Neural cell (in vitro differentiated cells): ENCODE data around the gene MYRIP. TPM values are rescaled to one million over a fixed set of nuclear protein-coding genes. Genes with fewer than 3 reads are reported as not detected.

Experiments used
- H2AFZ ChIP-seq: fragments of 200-600, 300-800 bp; sonication (generic), shearing (Covaris generic); 2 replicates; pipeline ENCODE4 v1.6.0; 2014; ENCODE audit warnings: low read depth, mild to moderate bottlenecking, antibody characterized with exemption, low read length, moderate library complexity
- H3F3A ChIP-seq: fragments of 200-600 bp; shearing (Covaris generic); 2 replicates; pipeline ENCODE4 v1.6.1; 2016; ENCODE audit warnings: mild to moderate bottlenecking, moderate library complexity, mixed read lengths, antibody characterized with exemption, low read length; ENCODE audit not compliant: insufficient read depth, poor library complexity, severe bottlenecking
- H3K27ac ChIP-seq: fragments of 200-600, 300-800 bp; sonication (generic), shearing (Covaris generic); 2 replicates; pipeline ENCODE4 v1.5.1; 2014; ENCODE audit warnings: mild to moderate bottlenecking, low read length, moderate library complexity
- H3K27me3 ChIP-seq: fragments of 300-800, 200-600 bp; sonication (generic), shearing (Covaris generic); 2 replicates; pipeline ENCODE4 v1.6.0; 2014; ENCODE audit warnings: mild to moderate bottlenecking, low read depth, low read length, moderate library complexity; ENCODE audit not compliant: insufficient read depth
- H3K36me3 ChIP-seq: fragments of 300-800, 200-600 bp; sonication (generic), shearing (Covaris generic); 2 replicates; pipeline ENCODE4 v1.5.1; 2014; ENCODE audit warnings: mild to moderate bottlenecking, antibody characterized with exemption, low read length, moderate library complexity; ENCODE audit not compliant: insufficient read depth
- H3K4me2 ChIP-seq: fragments of 300-800, 200-600 bp; sonication (generic), shearing (Covaris generic); 2 replicates; pipeline ENCODE4 v1.6.0; 2014; ENCODE audit warnings: mild to moderate bottlenecking, low read length
- H3K4me3 ChIP-seq: fragments of 300-800, 200-600 bp; sonication (generic), shearing (Covaris generic); 2 replicates; pipeline ENCODE4 v1.5.1; 2014; ENCODE audit warnings: mild to moderate bottlenecking, low read length, moderate library complexity
- H3K79me2 ChIP-seq: fragments of 200-600 bp; shearing (Covaris generic); replicated peaks from 2 replicates; pipeline ENCODE4 v1.6.0; 2014; ENCODE audit warnings: mild to moderate bottlenecking, low read length, moderate library complexity; ENCODE audit not compliant: insufficient read depth
- H3K9ac ChIP-seq: fragments of 300-800, 200-600 bp; sonication (generic), shearing (Covaris generic); 2 replicates; pipeline ENCODE4 v1.6.1; 2016; ENCODE audit warnings: mild to moderate bottlenecking, low read length, mixed read lengths
- H3K9me2 ChIP-seq: fragments of 200-600 bp; shearing (Covaris generic); 2 replicates; pipeline ENCODE4 v1.6.1; 2016; ENCODE audit warnings: mild to moderate bottlenecking, low read length, mixed read lengths; ENCODE audit not compliant: insufficient read depth
- H3K9me3 ChIP-seq: fragments of 200-600, 300-800 bp; sonication (generic), shearing (Covaris generic); 2 replicates; pipeline ENCODE4 v1.6.1; 2016; ENCODE audit warnings: mild to moderate bottlenecking, mixed run types, low read length, moderate library complexity, mixed read lengths
- H4K20me1 ChIP-seq: fragments of 200-600 bp; shearing (Covaris generic); 2 replicates; pipeline ENCODE4 v1.6.1; 2016; ENCODE audit warnings: mild to moderate bottlenecking, mixed run types; ENCODE audit not compliant: insufficient read depth
- EP300 ChIP-seq: fragments of 450-650 bp; conservative IDR thresholded peaks from 2 replicates; pipeline ENCODE4 v1.6.1; 2014; ENCODE audit warnings: antibody characterized with exemption, mild to moderate bottlenecking, moderate library complexity; ENCODE audit not compliant: poor library complexity, severe bottlenecking
- EZH2 ChIP-seq: fragments of 200-600, 300-800 bp; shearing (Covaris generic), sonication (generic); IDR thresholded peaks from 2 replicates; pipeline ENCODE4 v1.6.1; 2014; ENCODE audit warnings: antibody characterized with exemption, low read length, borderline replicate concordance, mild to moderate bottlenecking; ENCODE audit not compliant: insufficient read depth, poor library complexity, severe bottlenecking
- MXI1 ChIP-seq: fragments of 450-650 bp; conservative IDR thresholded peaks from 2 replicates; pipeline ENCODE4 v1.6.1; 2014; ENCODE audit warnings: antibody characterized with exemption, mild to moderate bottlenecking; ENCODE audit not compliant: poor library complexity, severe bottlenecking
- POLR2AphosphoS5 ChIP-seq: IDR thresholded peaks from 2 replicates; pipeline ENCODE4 v1.6.1; 2012
- RAD21 ChIP-seq: fragments of 450-650 bp; conservative IDR thresholded peaks from 2 replicates; pipeline ENCODE4 v1.6.1; 2014; ENCODE audit warnings: antibody characterized with exemption, mild to moderate bottlenecking, moderate library complexity
- SMC3 ChIP-seq: fragments of 450-650 bp; conservative IDR thresholded peaks from 2 replicates; pipeline ENCODE4 v1.6.1; 2014; ENCODE audit warnings: antibody characterized with exemption, mild to moderate bottlenecking, moderate library complexity; ENCODE audit not compliant: poor library complexity
- TAF1 ChIP-seq: IDR thresholded peaks from 2 replicates; pipeline ENCODE4 v1.6.1; 2012; ENCODE audit warnings: low read depth
- polyA plus RNA-seq: library from polyadenylated mRNA; depleted of rRNA; stranded (reverse); fragments of >200 nt; gene quantifications from 2 replicates; pipeline ENCODE4 v1.2.3, GENCODE V29; 2014
- TF ChIP-seq, protein P1 (sequence below): fragments of 450-650 bp; IDR thresholded peaks from 2 replicates; pipeline ENCODE4 v1.5.1; 2014; ENCODE audit warnings: antibody characterized with exemption, mild to moderate bottlenecking, moderate library complexity; ENCODE audit not compliant: poor library complexity, severe bottlenecking
- TF ChIP-seq, protein P2 (sequence below): IDR thresholded peaks from 2 replicates; pipeline ENCODE4 v1.6.1; 2012; ENCODE audit warnings: borderline replicate concordance

MYRIP gene
- polyA plus RNA-seq, 1 donor from 2014 or later: 0.76 TPM

DNA sequence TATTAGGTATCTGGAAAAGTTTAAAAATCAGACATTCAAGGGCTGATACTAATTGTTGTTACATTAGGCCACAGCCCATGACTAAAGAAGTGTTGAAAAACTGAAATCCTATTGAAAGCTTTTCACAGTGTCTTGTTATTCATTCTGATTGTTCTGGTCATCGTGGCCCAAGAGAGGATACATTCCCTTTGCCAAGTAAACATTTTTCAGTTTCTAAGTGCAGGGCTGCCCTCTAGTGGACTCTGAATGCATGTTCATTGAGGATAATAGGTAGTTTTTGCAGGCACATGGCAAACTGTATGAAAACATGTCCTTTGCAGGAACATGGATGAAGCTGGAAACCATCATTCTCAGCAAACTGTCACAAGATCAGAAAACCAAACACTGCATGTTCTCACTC, 181.1 kb downstream of the MYRIP start:
- Histone ChIP-seq H3K4me3 (no peak overlapping the region), H3K27me3 (no peaks in the 10 kb centered on the region), H4K20me1 (no peaks in the 10 kb centered on the region), H3K4me2 (no peak overlapping the region), H3K9me2 (no peaks in the 10 kb centered on the region), H3K36me3 (no peaks in the 10 kb centered on the region), H3K9me3 (peaks cover 7% of the 10 kb centered on the region), H2AFZ (no peak overlapping the region), H3K79me2 (no peaks in the 10 kb centered on the region), H3K27ac (no peak overlapping the region), H3K9ac (no peak overlapping the region), H3F3A (no peaks in the 10 kb centered on the region)
- peak; percentile 64 for TF ChIP-seq RAD21
- TF ChIP-seq, protein P1, sequence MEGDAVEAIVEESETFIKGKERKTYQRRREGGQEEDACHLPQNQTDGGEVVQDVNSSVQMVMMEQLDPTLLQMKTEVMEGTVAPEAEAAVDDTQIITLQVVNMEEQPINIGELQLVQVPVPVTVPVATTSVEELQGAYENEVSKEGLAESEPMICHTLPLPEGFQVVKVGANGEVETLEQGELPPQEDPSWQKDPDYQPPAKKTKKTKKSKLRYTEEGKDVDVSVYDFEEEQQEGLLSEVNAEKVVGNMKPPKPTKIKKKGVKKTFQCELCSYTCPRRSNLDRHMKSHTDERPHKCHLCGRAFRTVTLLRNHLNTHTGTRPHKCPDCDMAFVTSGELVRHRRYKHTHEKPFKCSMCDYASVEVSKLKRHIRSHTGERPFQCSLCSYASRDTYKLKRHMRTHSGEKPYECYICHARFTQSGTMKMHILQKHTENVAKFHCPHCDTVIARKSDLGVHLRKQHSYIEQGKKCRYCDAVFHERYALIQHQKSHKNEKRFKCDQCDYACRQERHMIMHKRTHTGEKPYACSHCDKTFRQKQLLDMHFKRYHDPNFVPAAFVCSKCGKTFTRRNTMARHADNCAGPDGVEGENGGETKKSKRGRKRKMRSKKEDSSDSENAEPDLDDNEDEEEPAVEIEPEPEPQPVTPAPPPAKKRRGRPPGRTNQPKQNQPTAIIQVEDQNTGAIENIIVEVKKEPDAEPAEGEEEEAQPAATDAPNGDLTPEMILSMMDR: peak; percentile 59
- no peak for TF ChIP-seq POLR2AphosphoS5
- peak; percentile 51 for TF ChIP-seq SMC3

DNA sequence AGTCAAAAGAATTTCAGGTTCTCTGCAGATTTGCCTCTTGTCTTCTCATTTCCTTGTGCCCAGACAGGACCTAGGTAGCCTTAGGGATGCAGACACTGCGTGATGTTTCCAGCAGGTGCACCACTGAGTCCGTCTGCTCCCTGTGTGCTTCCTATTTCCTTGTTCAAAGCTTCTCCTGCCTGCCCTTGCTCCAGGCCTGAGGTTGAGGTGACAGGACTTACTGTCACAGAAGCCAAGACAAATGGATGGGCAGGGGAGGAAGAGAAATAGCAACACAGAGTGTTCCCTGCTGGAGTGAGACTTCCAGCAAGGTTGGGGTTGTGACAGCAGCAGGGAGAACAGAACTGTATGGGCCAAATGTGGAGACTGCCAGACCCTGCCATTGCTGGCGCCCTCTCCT, 199.4 kb downstream of the MYRIP start:
- H3K9ac ChIP-seq: no peak overlapping the region
- H3K9me3 ChIP-seq: no peaks in the 10 kb centered on the region
- no peaks in the 10 kb centered on the region for H4K20me1 ChIP-seq
- no peaks in the 10 kb centered on the region for H3K36me3 ChIP-seq
- H3K27me3 ChIP-seq: no peaks in the 10 kb centered on the region
- H2AFZ ChIP-seq: no peak overlapping the region
- H3K9me2 ChIP-seq: no peaks in the 10 kb centered on the region
- H3K27ac ChIP-seq: no peak overlapping the region
- no peaks in the 10 kb centered on the region for H3F3A ChIP-seq
- TF ChIP-seq EP300 (no peak), RAD21 (no peak), TAF1 (no peak), EZH2 (no peak), POLR2AphosphoS5 (no peak), MXI1 (no peak), SMC3 (no peak)
- TF ChIP-seq, protein P1: no peak
- TF ChIP-seq, protein P2, sequence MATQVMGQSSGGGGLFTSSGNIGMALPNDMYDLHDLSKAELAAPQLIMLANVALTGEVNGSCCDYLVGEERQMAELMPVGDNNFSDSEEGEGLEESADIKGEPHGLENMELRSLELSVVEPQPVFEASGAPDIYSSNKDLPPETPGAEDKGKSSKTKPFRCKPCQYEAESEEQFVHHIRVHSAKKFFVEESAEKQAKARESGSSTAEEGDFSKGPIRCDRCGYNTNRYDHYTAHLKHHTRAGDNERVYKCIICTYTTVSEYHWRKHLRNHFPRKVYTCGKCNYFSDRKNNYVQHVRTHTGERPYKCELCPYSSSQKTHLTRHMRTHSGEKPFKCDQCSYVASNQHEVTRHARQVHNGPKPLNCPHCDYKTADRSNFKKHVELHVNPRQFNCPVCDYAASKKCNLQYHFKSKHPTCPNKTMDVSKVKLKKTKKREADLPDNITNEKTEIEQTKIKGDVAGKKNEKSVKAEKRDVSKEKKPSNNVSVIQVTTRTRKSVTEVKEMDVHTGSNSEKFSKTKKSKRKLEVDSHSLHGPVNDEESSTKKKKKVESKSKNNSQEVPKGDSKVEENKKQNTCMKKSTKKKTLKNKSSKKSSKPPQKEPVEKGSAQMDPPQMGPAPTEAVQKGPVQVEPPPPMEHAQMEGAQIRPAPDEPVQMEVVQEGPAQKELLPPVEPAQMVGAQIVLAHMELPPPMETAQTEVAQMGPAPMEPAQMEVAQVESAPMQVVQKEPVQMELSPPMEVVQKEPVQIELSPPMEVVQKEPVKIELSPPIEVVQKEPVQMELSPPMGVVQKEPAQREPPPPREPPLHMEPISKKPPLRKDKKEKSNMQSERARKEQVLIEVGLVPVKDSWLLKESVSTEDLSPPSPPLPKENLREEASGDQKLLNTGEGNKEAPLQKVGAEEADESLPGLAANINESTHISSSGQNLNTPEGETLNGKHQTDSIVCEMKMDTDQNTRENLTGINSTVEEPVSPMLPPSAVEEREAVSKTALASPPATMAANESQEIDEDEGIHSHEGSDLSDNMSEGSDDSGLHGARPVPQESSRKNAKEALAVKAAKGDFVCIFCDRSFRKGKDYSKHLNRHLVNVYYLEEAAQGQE: no peak
- no peaks in the 10 kb centered on the region for H3K79me2 ChIP-seq
- H3K4me2 ChIP-seq: no peak overlapping the region
- H3K4me3 ChIP-seq: no peak overlapping the region
